ENCODE data around the gene GPC6.

DNA sequence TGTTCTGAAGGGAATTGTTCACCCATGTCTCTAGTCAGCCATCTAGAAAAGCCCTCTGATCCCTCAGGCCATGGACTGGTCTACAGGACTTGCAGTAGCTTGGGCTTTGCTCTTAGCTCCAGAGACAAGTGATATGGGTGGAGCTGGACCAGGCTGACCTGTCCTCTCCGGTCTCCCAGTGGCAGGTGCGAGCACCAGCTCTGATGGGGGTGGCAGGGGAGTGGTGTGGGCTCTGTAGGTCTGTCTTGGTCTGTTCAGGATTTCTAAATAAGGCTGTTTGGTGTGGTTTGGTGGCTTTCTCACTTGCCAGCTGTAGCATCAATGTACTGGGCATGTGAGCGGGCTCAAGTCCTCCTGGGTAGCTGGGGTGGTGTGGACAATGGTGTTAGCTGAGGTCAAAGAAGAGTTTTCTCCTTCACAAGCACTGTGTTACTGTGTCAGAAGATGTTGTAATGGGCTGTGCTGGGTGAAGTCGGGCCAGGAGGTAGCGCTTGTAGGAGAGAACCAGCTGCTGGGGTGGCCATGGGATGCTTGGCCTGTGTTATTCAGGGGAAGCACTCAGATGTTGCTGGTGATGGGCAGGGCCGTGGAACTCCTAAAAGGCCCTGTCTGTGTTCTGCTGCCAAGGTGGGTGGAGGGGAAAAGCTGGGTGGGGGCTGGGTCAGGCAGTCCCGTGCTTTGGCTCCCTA lies 16.9 kb downstream of the GPC6 start:
- TF ChIP-seq EZH2 (IDR thresholded peaks at IDR 0.05; ENCODE audit: insufficient read depth, poor library complexity, severe bottlenecking) (no peak), EZH2phosphoT487 (IDR thresholded peaks at IDR 0.05; ENCODE audit: insufficient read depth, low read depth) (no peak)

Data from GM23248 (cell line).